ENCODE measurements around the gene PDZD2. TPM values are rescaled to one million over a fixed set of nuclear protein-coding genes. Genes with fewer than 3 reads are reported as not detected.
"Not testable (repeated sequence)": the region's sequence is repeated elsewhere in the genome, so short reads cannot be mapped to it uniquely, and the experiment has no call there.

Gene PDZD2
- total RNA-seq, 1 experiment from 2014 or later = not detected

DNA sequence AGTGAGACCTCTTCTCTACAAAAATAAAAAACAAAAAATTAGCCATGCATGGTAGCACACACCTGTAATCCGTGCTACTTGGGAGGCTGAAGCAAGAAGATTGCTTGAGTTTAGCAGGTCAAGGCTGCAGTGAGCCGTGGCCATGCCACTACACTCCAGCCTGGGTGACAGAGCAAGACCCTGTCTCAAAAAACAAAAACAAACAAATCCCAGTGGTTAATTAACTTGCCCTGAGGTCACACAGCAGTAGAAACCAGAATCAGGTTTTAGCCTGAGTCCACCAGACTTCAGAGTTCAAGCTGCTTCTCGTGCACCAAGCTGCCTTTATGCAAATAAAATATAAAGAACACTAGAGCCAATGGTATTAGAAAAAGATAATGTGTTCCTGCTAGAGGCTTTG lies 365.5 kb downstream of the PDZD2 start:
- DNase-seq (ENCODE audit: low spot score) = no peak

GRCh38 chr5:32008746-32009145 lies 369.8 kb downstream of the PDZD2 start:
- no peak for DNase-seq (ENCODE audit: low spot score)

DNA sequence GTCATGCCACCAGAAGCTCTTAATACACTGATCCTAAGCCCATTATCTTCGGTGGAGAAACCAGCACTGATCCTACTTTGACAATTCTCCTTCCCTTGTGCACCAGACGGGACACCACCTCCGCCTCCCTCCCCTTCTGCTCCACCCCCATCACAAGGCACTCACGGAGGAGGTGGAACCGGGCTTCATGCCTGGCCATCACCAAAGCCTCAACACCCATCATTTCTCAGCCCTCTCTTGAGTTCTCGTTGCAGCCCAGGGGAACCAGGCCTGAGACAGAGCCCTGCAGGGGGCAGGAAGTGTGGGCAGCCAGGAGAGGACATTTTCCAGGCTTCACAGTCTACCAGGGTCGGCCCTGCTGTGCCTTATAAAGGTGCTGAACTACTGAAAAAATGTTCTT lies 374.7 kb downstream of the PDZD2 start:
- no peak for DNase-seq (ENCODE audit: low spot score)

DNA sequence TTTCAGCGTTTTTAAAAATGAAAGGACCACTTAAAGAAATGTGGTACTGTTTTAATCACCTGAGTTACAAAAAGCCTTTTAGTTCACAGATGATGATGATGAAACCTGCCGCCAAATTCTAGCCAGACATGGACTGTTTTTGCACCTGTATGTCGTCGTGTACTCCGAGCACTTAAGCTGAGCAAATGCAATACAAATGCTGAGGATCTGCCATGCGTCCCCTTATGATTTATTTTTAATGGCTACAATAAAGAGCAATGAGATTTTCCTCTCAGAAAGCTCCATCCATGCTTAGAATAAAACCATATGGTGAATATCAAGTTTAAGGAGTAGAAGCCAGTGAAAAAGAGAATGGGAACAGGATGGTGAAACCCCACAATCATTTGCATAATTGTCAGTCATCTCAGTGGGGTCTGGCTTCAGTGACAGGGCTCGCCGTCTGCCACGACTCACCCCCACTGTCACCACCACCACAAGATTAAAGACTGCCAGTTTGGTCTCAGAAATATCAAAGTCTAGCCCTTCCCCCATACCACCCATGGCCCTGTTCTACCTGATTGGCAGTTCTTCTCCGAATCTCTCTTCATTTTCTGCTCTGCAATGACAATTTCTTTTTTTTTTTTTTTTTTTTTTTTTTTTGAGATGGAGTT lies 375.3 kb downstream of the PDZD2 start:
- DNase-seq (ENCODE audit: low spot score) = no peak

DNA sequence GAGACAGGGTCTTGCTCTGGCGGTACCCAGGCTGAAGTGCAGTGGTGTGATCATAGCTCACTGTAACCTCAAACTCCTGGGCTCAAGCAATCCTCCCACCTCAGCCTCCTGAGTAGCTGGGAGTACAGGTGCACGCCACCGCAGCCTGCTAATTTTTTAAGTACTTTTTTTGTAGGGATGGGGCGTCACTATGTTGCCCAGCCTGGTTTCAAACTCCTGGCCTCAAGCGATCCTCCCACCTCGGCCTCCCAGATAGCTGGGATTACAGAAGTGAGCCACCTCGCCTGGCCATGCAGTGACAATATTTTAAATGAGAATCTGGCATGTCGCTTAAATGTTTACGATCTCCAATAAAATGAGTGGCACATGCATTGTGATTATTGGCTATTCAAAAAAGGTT lies 376.3 kb downstream of the PDZD2 start:
- not testable (repeated sequence) for DNase-seq (ENCODE audit: low spot score)

- DNase-seq (ENCODE audit: low spot score) = no peak
Measured at GRCh38 chr5:32017692-32018367, 378.9 kb downstream of the PDZD2 start.

DNA sequence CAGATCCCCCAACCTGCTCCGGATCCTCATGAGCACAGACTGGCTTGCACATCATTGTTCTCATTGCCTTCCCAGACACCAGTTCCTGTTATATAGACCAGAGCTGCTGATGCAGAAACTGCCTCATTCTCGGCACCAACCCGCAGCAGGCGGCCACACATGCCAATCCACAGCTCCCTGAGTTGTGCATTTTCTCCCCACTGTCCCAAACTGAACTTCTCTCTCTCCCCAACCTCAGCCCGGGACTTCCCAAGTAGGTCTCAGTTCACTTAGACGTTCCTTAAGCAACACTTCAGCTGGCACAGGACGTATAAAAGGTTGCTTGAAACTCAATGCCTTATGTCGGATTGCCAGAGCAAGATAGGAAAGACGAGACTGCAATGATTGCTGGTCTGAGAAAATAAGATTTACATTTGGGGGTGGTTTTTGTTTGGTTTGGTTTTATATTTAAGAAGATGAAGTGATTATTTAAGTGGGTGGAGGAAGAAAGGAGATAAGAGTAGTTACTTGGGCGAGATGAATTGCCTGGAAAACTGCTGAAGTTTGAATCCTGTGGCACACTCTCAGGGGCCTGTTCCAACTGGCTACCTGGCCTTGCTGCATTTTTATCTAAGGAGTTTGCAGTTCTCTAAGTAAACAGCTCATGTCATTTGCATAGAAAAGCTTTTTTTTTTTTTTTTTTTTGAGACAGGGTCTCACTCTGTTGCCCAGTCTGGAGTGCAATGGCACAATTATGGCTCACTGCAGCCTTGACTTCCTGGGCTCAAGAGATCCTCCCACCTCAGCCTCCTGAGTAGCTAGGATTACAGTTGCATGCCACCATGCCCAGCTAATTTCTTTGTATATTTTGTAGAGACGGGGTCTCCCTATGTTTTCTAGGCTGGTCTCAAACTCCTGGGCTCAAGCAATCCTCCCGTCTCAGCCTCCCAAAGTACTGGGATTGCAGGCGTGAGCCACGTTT lies 379.8 kb downstream of the PDZD2 start:
- DNase-seq (ENCODE audit: low spot score) = no peak

- DNase-seq (ENCODE audit: low spot score) = no peak
Measured at GRCh38 chr5:32020271-32020670, 381.3 kb downstream of the PDZD2 start.

- DNase-seq (ENCODE audit: low spot score) = no peak
Measured at GRCh38 chr5:32020946-32021345, 382.0 kb downstream of the PDZD2 start.

DNA sequence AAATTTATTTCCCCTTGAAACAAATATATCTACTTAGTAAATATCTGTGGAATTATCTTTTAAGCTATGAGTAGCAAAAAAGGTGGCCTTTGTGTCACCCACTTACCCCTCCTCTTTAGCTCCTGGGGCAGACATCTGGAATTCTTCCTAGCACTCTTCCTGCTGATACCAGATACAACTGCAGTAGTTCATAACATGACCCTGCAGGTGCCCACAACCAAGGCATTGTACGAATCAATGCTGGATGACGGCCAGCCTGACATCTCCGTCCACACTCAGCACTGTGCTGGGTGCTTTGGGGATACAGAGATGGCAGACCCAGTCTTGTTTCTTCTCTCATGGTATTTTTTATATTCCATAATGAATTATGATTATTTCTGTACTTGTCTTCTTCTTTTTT lies 382.8 kb downstream of the PDZD2 start:
- DNase-seq (ENCODE audit: low spot score) = no peak

DNA sequence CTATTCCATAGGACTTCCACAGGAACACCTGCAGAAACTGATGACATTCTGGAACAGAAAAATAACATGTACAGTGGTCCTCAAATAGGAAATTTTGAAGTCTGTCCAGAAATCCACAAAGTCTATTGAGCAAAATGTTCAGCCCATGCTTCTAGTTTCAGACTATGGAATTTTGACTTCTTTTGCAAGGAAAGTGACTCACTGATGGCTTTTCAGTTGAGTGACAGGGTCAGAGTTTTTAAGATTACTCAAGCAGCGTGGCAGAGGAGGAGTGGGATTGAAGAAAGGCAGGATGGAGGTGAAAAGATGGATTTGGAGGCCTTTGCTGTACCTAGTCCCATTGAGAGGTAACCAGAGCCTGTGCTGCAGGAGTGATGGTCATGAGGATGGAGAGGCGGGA lies 383.7 kb downstream of the PDZD2 start:
- no peak for DNase-seq (ENCODE audit: low spot score)

DNA sequence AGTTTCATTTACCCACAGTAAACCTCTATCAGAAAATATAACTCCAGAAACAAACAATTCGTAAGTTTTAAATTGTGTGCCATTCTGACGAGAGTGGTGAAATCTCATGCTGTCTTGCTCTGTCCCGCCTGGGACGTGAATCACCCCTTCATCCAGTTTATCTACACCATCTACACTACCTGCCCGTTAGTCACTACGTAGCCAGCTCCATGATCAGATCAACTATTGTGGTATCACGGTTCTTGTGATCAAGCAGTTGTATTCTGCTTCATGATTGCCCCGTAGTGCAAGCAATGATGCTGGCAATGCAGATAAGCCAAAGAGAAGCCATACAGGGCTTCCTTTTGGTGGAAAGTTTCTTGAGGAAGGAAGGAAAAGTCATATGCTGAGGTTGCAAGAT lies 384.9 kb downstream of the PDZD2 start:
- no peak for DNase-seq (ENCODE audit: low spot score)

GRCh38 chr5:32024751-32025150 lies 385.8 kb downstream of the PDZD2 start:
- DNase-seq (ENCODE audit: low spot score) = no peak

DNA sequence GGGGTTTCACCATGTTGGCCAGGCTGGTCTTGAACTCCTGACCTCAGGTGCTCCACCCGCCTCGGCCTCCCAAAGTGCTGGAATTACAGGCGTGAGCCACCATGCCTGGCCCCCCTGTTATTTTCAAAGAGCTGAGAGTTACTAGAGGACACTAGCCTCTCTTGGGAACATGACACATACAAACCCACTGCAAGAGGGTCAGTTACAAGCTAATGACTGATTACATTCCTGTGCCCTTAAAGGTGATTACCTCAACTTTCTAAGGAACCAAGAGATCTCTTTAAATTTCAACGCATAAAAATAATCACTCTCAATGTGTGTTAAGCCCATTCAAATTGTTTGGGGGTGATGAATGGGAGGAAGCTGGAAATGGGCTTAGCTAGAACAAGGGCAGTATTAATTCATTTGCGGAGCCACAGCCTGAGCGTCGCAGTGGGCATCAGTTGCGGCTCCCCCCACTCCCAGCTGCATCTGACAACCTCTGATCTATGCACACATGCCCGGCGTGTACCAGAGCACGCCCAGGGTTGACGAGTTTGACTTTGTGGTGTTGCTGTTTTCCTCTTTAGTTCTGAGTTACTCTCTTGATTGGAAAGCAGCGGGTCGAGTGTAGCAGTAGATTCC lies 388.3 kb downstream of the PDZD2 start:
- no peak for DNase-seq (ENCODE audit: low spot score)

- DNase-seq (ENCODE audit: low spot score) = no peak
Measured at GRCh38 chr5:32027717-32028458, 389.0 kb downstream of the PDZD2 start.

DNA sequence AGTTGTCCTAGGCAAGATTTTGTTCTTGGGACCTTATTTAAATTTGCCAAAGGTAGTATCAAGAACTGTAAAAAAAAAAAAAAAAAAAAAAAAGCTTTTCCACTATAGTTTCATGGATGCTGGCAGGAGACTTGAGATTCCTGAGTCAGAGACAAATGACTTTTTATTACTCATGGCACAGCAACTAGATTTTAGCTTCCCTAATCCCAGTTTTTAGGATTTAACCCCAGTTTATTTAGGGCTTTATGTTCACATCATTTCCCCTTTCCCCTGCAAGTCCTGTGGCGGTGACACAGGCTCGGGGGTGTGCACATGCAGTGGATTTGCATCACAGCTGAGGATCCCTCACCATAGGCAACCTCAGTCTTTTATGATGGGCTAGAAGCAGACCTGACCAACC lies 390.3 kb downstream of the PDZD2 start:
- DNase-seq (ENCODE audit: low spot score) = no peak

GRCh38 chr5:32029781-32030180 lies 390.9 kb downstream of the PDZD2 start:
- no peak for DNase-seq (ENCODE audit: low spot score)

DNA sequence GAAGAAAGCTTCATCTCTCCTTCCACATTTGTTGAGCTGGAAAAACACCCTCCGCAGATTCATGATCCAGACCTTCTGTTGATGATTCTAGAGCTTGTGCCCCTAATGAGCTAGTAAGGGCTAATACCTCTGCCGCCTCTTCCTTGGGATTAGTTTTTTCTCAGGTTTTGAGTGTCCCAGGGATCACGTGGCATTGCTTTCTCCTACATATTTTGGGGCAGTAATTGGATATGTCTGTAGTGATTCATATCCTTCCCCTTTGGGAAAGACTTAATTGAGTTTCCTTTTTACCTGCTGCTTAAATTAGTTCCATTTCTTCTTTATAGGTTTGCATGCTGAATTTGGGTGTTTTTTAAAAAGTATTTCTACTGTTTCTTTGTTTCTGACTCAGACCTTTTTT lies 391.3 kb downstream of the PDZD2 start:
- no peak for DNase-seq (ENCODE audit: low spot score)

- no peak for DNase-seq (ENCODE audit: low spot score)
Measured at GRCh38 chr5:32030686-32031085, 391.8 kb downstream of the PDZD2 start.

DNA sequence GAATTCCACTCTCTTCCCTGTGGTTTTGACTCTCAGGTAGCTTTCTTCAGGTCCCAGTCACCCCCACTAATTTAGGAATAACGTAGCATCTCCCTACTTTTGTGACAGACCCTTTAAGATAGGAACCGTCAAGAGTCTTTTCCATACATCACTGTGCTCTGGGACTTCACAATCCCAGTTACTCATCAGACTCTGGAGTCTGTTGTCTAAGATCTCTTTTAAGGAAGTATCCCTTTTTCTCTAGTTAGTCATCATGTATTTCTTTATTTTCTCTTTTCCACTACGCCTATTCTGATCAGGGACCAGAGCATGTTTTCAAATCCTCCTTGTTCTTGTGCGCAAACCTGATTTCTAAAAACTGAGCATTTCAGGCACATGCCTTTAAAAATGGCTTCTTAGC lies 392.2 kb downstream of the PDZD2 start:
- DNase-seq (ENCODE audit: low spot score) = no peak

DNA sequence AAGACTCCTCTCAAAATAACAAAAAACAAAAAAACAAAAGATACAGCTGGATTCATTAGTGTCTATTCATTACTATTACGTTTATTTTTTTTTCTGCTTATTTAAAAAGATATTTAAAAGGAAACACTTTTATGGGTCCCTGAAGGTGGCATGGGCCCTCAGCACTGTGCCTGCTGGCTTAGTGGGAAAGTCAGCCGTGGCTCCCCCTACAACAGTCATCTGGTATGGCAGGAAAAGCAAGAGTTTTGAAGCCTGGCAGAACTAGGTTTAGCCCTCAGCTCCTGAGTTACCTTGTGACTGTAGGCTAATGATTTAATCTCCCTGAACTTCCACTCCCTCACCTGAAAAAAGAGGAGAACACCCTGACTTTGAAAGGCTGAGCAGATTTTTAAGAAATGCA lies 399.6 kb downstream of the PDZD2 start:
- DNase-seq (ENCODE audit: low spot score) = no peak
